Activated gamma-delta T cell treated with Interleukin-2 at 50 U/mL for 16 hours (primary cell): Measurements from ENCODE around the gene CYP4F22.
"Not testable (repeated sequence)": the region's sequence is repeated elsewhere in the genome, so short reads cannot be mapped to it uniquely, and the experiment has no call there.

Experiments used
- DNase-seq: peaks from one replicate; pipeline ENCODE4 v3.0.0-alpha.2; 2020

Gene CYP4F22

GRCh38 chr19:15508035-15508710 is at the start of gene CYP4F22:
Gene CYP4F22 (plus strand): TSS chr19:15508525. CDS start chr19:15525337, 16,812 bp downstream.
- DNase-seq, result peak; percentile 7

GRCh38 chr19:15461694-15462093 is 46.6 kb upstream of the CYP4F22 start:
- DNase-seq, result no peak

GRCh38 chr19:15463861-15464371 is 44.4 kb upstream of the CYP4F22 start:
- DNase-seq, result peak; percentile 83

- DNase-seq, result peak; percentile 74
Measured at GRCh38 chr19:15464394-15465385, 43.6 kb upstream of the CYP4F22 start, which contains the start of gene RASAL3. Gene RASAL3 (minus strand): TSS chr19:15464544. CDS start chr19:15464358, 186 bp downstream.

GRCh38 chr19:15466851-15467733 is 41.2 kb upstream of the CYP4F22 start:
- peak; percentile 45 for DNase-seq

GRCh38 chr19:15467734-15468214 is 40.6 kb upstream of the CYP4F22 start:
- no peak for DNase-seq

- DNase-seq, result no peak
Measured at GRCh38 chr19:15468675-15469512, 39.4 kb upstream of the CYP4F22 start.

- DNase-seq, result peak; percentile 38
Measured at GRCh38 chr19:15469513-15470297, 38.6 kb upstream of the CYP4F22 start.

GRCh38 chr19:15471639-15472101 is 36.7 kb upstream of the CYP4F22 start:
- no peak for DNase-seq

- DNase-seq, result not testable (repeated sequence)
Measured at GRCh38 chr19:15473821-15474220, 34.5 kb upstream of the CYP4F22 start.

- DNase-seq, result no peak
Measured at GRCh38 chr19:15475169-15475568, 33.2 kb upstream of the CYP4F22 start.

- no peak for DNase-seq
Measured at GRCh38 chr19:15475611-15476010, 32.7 kb upstream of the CYP4F22 start.

GRCh38 chr19:15476325-15476724 is 32.0 kb upstream of the CYP4F22 start:
- no peak for DNase-seq

- no peak for DNase-seq
Measured at GRCh38 chr19:15479391-15480345, 28.7 kb upstream of the CYP4F22 start, which contains the start of gene PGLYRP2. Gene PGLYRP2 (minus strand): TSS chr19:15479501. CDS start chr19:15479371, 130 bp downstream.

GRCh38 chr19:15480996-15481395 is 27.3 kb upstream of the CYP4F22 start:
- DNase-seq, result not testable (repeated sequence)

- not testable (repeated sequence) for DNase-seq
Measured at GRCh38 chr19:15485768-15486167, 22.6 kb upstream of the CYP4F22 start.

GRCh38 chr19:15487038-15487437 is 21.3 kb upstream of the CYP4F22 start:
- no peak for DNase-seq

GRCh38 chr19:15488489-15489226 is 19.7 kb upstream of the CYP4F22 start:
- DNase-seq, result no peak
